HEK293 (cell line): ENCODE measurements around the gene HIGD2A.
"Not testable (repeated sequence)": the region's sequence is repeated elsewhere in the genome, so short reads cannot be mapped to it uniquely, and the experiment has no call there.

Experiments used
- CTCF ChIA-PET: fragments of 350-600 bp; formaldehyde crosslinking; extraction: SDS; loops from one replicate; lab custom pipeline; 2021; ENCODE audit warnings: antibody characterized with exemption; lab: Yijun Ruan, JAX
- POLR2A ChIA-PET: fragments of 300-600 bp; formaldehyde crosslinking; extraction: SDS; loops from one replicate; lab custom pipeline; 2020; ENCODE audit warnings: antibody characterized with exemption, inconsistent platforms; lab: Yijun Ruan, JAX
- H3K27ac ChIP-seq: fragments of 200-500 bp; sonication (Bioruptor generic); 2 replicates; pipeline ENCODE4 v1.5.1; 2014; ENCODE audit warnings: low read depth, low read length, control low read depth, inconsistent platforms; ENCODE audit errors: extremely low read depth
- H3K36me3 ChIP-seq, 2 experiments: fragments of 200-500 bp in 1 of 2; sonication (Bioruptor generic) in 1 of 2; 1 replicate in 1 of 2; 2 replicates in 1 of 2; pipeline ENCODE4 v1.5.1; 2014 to 2017; ENCODE audit warnings: inconsistent platforms in 2 of 2, low read length in 2 of 2; ENCODE audit not compliant: control insufficient read depth in 2 of 2, insufficient read depth in 1 of 2
- H3K4me1 ChIP-seq: fragments of 200-500 bp; sonication (Bioruptor generic); 2 replicates; pipeline ENCODE4 v1.5.1; 2014; ENCODE audit warnings: mild to moderate bottlenecking, low read length, inconsistent platforms; ENCODE audit not compliant: control insufficient read depth, insufficient read depth
- H3K4me3 ChIP-seq: 2 replicates; pipeline ENCODE4 v1.5.1; 2011; ENCODE audit warnings: low read depth, mild to moderate bottlenecking, control low read depth, low read length, moderate library complexity
- H3K9me3 ChIP-seq: fragments of 200-500 bp; sonication (Bioruptor generic); 2 replicates; pipeline ENCODE4 v1.5.1; 2014; ENCODE audit warnings: low read depth, low read length, inconsistent platforms; ENCODE audit not compliant: control insufficient read depth, insufficient read depth
- CTCF ChIP-seq: fragments of 450-650 bp; formaldehyde crosslinking; IDR thresholded peaks from 2 replicates; pipeline ENCODE4 v1.5.1; 2016; ENCODE audit warnings: missing biosample characterization, missing genetic modification characterization
- IKZF3 ChIP-seq: fragments of 450-650 bp; IDR thresholded peaks from 2 replicates; pipeline ENCODE4 v1.5.0; 2018; ENCODE audit warnings: missing biosample characterization, mild to moderate bottlenecking, missing genetic modification characterization, moderate library complexity
- KLF1 ChIP-seq: fragments of 450-650 bp; formaldehyde crosslinking; IDR thresholded peaks from 2 replicates; pipeline ENCODE4 v1.5.1; 2016; ENCODE audit warnings: missing biosample characterization, missing genetic modification characterization
- OVOL3 ChIP-seq: fragments of 450-650 bp; formaldehyde crosslinking; IDR thresholded peaks from 2 replicates; pipeline ENCODE4 v1.5.1; 2016; ENCODE audit warnings: missing biosample characterization, missing genetic modification characterization
- ZBTB11 ChIP-seq: fragments of 450-650 bp; formaldehyde crosslinking; conservative IDR thresholded peaks from 2 replicates; pipeline ENCODE4 v1.5.1; 2016; ENCODE audit warnings: low read depth, missing biosample characterization, missing genetic modification characterization
- ZBTB17 ChIP-seq: fragments of 450-650 bp; formaldehyde crosslinking; IDR thresholded peaks from 2 replicates; pipeline ENCODE4 v1.5.1; 2016; ENCODE audit warnings: missing biosample characterization, missing genetic modification characterization
- ZFP37 ChIP-seq: fragments of 450-650 bp; formaldehyde crosslinking; IDR thresholded peaks from 2 replicates; pipeline ENCODE4 v1.5.1; 2016; ENCODE audit warnings: missing biosample characterization, missing genetic modification characterization
- ZFP41 ChIP-seq: fragments of 450-650 bp; formaldehyde crosslinking; IDR thresholded peaks from 2 replicates; pipeline ENCODE4 v1.5.1; 2016; ENCODE audit warnings: missing biosample characterization, missing genetic modification characterization, borderline replicate concordance
- ZNF121 ChIP-seq: fragments of 450-650 bp; formaldehyde crosslinking; IDR thresholded peaks from 2 replicates; pipeline ENCODE4 v1.5.1; 2016; ENCODE audit warnings: missing biosample characterization, missing genetic modification characterization
- ZNF18 ChIP-seq: fragments of 450-650 bp; formaldehyde crosslinking; IDR thresholded peaks from 2 replicates; pipeline ENCODE4 v1.5.1; 2016; ENCODE audit warnings: missing biosample characterization, missing genetic modification characterization
- ZNF530 ChIP-seq: fragments of 450-650 bp; formaldehyde crosslinking; IDR thresholded peaks from 2 replicates; pipeline ENCODE4 v1.5.1; 2016; ENCODE audit warnings: low read depth, missing biosample characterization, missing genetic modification characterization
- ZNF561 ChIP-seq: fragments of 450-650 bp; IDR thresholded peaks from 2 replicates; pipeline ENCODE4 v1.5.1; 2018; ENCODE audit warnings: missing biosample characterization, missing genetic modification characterization, borderline replicate concordance
- ZNF76 ChIP-seq: fragments of 450-650 bp; formaldehyde crosslinking; IDR thresholded peaks from 2 replicates; pipeline ENCODE4; 2016; ENCODE audit warnings: low read depth, missing biosample characterization, missing genetic modification characterization, borderline replicate concordance
- TF ChIP-seq, protein P1 (sequence below): fragments of 450-650 bp; formaldehyde crosslinking; IDR thresholded peaks from 2 replicates; pipeline ENCODE4 v1.5.1; 2016; ENCODE audit warnings: missing biosample characterization, missing genetic modification characterization
- TF ChIP-seq, protein P2 (sequence below): fragments of 450-650 bp; formaldehyde crosslinking; IDR thresholded peaks from 2 replicates; pipeline ENCODE4 v1.5.1; 2016; ENCODE audit warnings: missing biosample characterization, missing genetic modification characterization

HIGD2A gene

GRCh38 chr5:176407456-176408251 lies 19.1 kb downstream of the HIGD2A start (continued):
- TF ChIP-seq, protein P1, sequence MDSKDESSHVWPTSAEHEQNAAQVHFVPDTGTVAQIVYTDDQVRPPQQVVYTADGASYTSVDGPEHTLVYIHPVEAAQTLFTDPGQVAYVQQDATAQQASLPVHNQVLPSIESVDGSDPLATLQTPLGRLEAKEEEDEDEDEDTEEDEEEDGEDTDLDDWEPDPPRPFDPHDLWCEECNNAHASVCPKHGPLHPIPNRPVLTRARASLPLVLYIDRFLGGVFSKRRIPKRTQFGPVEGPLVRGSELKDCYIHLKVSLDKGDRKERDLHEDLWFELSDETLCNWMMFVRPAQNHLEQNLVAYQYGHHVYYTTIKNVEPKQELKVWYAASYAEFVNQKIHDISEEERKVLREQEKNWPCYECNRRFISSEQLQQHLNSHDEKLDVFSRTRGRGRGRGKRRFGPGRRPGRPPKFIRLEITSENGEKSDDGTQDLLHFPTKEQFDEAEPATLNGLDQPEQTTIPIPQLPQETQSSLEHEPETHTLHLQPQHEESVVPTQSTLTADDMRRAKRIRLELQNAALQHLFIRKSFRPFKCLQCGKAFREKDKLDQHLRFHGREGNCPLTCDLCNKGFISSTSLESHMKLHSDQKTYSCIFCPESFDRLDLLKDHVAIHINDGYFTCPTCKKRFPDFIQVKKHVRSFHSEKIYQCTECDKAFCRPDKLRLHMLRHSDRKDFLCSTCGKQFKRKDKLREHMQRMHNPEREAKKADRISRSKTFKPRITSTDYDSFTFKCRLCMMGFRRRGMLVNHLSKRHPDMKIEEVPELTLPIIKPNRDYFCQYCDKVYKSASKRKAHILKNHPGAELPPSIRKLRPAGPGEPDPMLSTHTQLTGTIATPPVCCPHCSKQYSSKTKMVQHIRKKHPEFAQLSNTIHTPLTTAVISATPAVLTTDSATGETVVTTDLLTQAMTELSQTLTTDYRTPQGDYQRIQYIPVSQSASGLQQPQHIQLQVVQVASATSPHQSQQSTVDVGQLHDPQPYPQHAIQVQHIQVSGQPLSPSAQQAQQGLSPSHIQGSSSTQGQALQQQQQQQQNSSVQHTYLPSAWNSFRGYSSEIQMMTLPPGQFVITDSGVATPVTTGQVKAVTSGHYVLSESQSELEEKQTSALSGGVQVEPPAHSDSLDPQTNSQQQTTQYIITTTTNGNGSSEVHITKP = no peak
- no peak for TF ChIP-seq KLF1 (tag by site-specific recombination)
- TF ChIP-seq ZNF561 (tag by site-specific recombination) = no peak
- no peak for TF ChIP-seq ZNF530 (tag by site-specific recombination)

GRCh38 chr5:176408252-176408573 lies 19.7 kb downstream of the HIGD2A start:
- H3K4me3 ChIP-seq, H3K27ac ChIP-seq, H3K4me1 ChIP-seq, H3K9me3 ChIP-seq, CTCF ChIA-PET: not testable (repeated sequence)
- POLR2A ChIA-PET = interaction anchor here (0.7 to 0.9 kb wide), 2 partner anchors 82 to 135 kb away, joined by 3 read pairs; no protein-coding TSS in a partner anchor
- H3K36me3 ChIP-seq = peaks cover 8 to 47% of the 10 kb centered on the region in 2 experiments; a peak in 2 of 3 replicates

DNA sequence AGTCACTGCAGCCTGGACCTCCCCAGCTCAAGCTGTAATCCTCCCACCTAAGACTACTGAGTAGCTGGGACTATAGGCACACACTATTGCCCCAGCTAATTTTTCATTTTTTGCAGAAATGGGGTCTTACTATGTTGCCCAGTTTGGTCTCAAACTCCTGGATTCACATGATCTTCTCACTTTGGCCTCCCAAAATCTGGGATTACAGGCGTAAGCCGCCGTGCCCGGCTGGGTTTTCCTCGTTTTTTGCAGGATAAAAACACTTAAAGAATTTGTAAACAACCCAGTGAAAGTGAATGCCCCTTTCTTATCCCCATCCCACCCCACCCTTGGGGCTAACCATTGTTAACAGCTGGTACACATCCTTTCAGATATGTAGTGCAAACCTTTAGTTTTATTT lies 20.0 kb downstream of the HIGD2A start:
- TF ChIP-seq OVOL3 (tag by site-specific recombination) (no peak), ZNF121 (tag by site-specific recombination) (peak; percentile 53; the same call in 1 of the 2 replicates)
- H3K4me3 ChIP-seq = no peak overlapping the region
- H3K9me3 ChIP-seq = no peaks in the 10 kb centered on the region
- H3K4me1 ChIP-seq = no peaks in the 10 kb centered on the region
- no peak overlapping the region for H3K27ac ChIP-seq
- ChIA-PET POLR2A (interaction anchor here (0.6 to 0.9 kb wide), 3 partner anchors 81 to 173 kb away, joined by 3 to 4 read pairs (median 3); no protein-coding TSS in a partner anchor), CTCF (no interaction called here)
- peaks cover 8 to 47% of the 10 kb centered on the region in 2 experiments; a peak in 2 of 3 replicates for H3K36me3 ChIP-seq

DNA sequence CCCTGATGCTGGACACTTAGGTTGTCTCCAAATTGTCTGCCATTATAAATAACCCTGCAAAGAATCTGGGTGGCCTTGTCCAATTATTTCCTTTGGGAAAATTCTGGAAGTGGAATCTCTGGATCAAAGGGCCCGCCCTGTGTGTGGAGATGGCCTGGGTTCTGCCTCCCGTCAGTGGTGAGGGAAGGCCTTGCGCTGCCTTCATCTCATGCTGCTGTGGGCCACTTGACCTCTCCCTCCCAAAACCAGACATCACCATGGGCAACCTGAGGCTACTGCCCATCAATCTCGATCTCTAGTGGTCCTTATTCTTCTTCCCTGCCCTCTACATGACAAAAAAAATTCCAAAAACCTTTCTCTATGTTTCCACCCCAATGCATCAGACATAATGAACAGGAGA lies 21.2 kb downstream of the HIGD2A start:
- ChIA-PET POLR2A (no interaction called here), CTCF (interaction anchor here (1.0 kb wide), 1 partner anchor 38 kb away, joined by 3 read pairs; no protein-coding TSS in a partner anchor)
- Histone ChIP-seq H3K9me3 (no peaks in the 10 kb centered on the region), H3K4me1 (no peaks in the 10 kb centered on the region), H3K36me3 (peaks cover 8 to 46% of the 10 kb centered on the region in 2 experiments; a peak in 2 of 3 replicates), H3K4me3 (no peak overlapping the region), H3K27ac (no peak overlapping the region)
- TF ChIP-seq IKZF3 (tag by site-specific recombination) (no peak), ZNF76 (tag by site-specific recombination) (no peak), ZFP37 (tag by site-specific recombination) (no peak), ZFP41 (no peak), ZNF18 (tag by site-specific recombination) (no peak), ZBTB17 (no peak), ZBTB11 (tag by site-specific recombination) (no peak), CTCF (tag by site-specific recombination) (no peak)
- TF ChIP-seq, protein P2, sequence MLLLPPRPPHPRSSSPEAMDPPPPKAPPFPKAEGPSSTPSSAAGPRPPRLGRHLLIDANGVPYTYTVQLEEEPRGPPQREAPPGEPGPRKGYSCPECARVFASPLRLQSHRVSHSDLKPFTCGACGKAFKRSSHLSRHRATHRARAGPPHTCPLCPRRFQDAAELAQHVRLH = no peak
